Measurements from ENCODE around the gene DCTN5. TPM values are rescaled to one million over a fixed set of nuclear protein-coding genes. Genes with fewer than 3 reads are reported as not detected.
A peak's percentile ranks its signal among the peaks of the same experiment; 100 is the strongest.

DCTN5 gene
- total RNA-seq (34.8 TPM), polyA plus RNA-seq (15.8 TPM)
- long read RNA-seq, donor 1, full-length matches to known transcripts = 4 of 4 reads
- long read RNA-seq, donor 1, partial matches to known transcripts = 0 of 4 reads
- long read RNA-seq, donor 1, other reads (novel, unspliced or antisense) = 0 of 4 reads
- long read RNA-seq, donor 2 = 0 reads
- long read RNA-seq, donor 3, full-length matches to known transcripts = 54 of 54 reads
- long read RNA-seq, donor 3, partial matches to known transcripts = 0 of 54 reads
- long read RNA-seq, donor 3, other reads (novel, unspliced or antisense) = 0 of 54 reads
- long read RNA-seq, donor 4, full-length matches to known transcripts = 35 of 35 reads
- long read RNA-seq, donor 4, partial matches to known transcripts = 0 of 35 reads
- long read RNA-seq, donor 4, other reads (novel, unspliced or antisense) = 0 of 35 reads
- long read RNA-seq, donor 5, full-length matches to known transcripts = 63 of 63 reads
- long read RNA-seq, donor 5, partial matches to known transcripts = 0 of 63 reads
- long read RNA-seq, donor 5, other reads (novel, unspliced or antisense) = 0 of 63 reads
- long read RNA-seq, donor 6, full-length matches to known transcripts = 50 of 50 reads
- long read RNA-seq, donor 6, partial matches to known transcripts = 0 of 50 reads
- long read RNA-seq, donor 6, other reads (novel, unspliced or antisense) = 0 of 50 reads
- long read RNA-seq, donor 7, full-length matches to known transcripts = 52 of 52 reads
- long read RNA-seq, donor 7, partial matches to known transcripts = 0 of 52 reads
- long read RNA-seq, donor 7, other reads (novel, unspliced or antisense) = 0 of 52 reads
- long read RNA-seq, donor 8, full-length matches to known transcripts = 13 of 13 reads
- long read RNA-seq, donor 8, partial matches to known transcripts = 0 of 13 reads
- long read RNA-seq, donor 8, other reads (novel, unspliced or antisense) = 0 of 13 reads
- long read RNA-seq, donor 9, full-length matches to known transcripts = 28 of 28 reads
- long read RNA-seq, donor 9, partial matches to known transcripts = 0 of 28 reads
- long read RNA-seq, donor 9, other reads (novel, unspliced or antisense) = 0 of 28 reads
- long read RNA-seq, donor 10, full-length matches to known transcripts = 26 of 26 reads
- long read RNA-seq, donor 10, partial matches to known transcripts = 0 of 26 reads
- long read RNA-seq, donor 10, other reads (novel, unspliced or antisense) = 0 of 26 reads

DNA sequence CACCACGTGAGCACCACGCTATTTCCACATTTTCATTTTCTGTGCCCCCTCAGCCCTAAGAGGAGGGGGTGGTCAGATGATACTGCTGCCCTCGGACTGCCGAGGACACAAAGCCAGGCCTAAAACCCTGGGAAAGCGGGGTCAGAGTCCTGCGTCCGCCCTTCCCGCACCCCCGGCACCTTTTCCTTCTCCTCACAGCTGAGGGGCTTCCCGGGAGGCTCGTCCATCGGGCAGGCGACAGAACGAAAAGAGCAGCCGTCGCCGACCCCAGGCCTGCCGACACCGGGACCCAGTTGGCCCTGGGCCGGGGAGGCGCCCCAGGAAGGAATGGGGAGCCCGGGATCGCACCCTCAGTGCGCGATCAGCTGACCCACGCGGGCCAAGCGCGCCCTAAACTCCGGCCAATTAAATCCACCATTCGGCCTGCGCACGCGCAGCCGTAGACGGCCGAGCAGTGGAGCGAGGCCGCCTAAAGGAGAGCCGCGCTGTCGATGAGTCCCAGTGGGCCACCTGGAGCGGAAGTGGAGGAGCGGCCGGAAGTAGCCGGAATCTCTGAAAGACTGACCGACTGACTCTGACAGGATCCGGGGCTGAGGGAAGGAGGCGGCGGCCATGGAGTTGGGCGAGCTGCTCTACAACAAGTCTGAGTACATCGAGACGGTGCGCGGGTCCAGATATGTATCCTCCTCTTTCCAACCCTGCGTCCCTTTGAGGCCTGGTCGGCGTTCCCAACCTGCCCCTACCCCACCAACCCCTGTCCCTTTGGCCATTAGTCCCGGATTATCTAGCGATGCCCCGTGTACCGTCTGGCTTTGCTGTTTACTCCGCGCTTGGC lies at the start of gene DCTN5, which contains the start of gene PALB2:
Gene DCTN5, plus strand, starts transcription at position 536 of the 835 bp plus-strand sequence. Its CDS starts 77 bp downstream, at position 613.
Gene PALB2, minus strand, starts transcription at position 380 of the 835 bp plus-strand sequence. Its CDS starts 153 bp downstream, at position 227.
- no peaks in the 10 kb centered on the region for H3K27me3 ChIP-seq (ENCODE audit: control insufficient read depth in 2 of 2, insufficient read depth in 1 of 2, low read length in 1 of 2)
- WGBS = under 1% methylated on average over 64 of the region's 64 CpGs
- H3K27ac ChIP-seq (ENCODE audit: low read depth in 1 of 2, low read length in 1 of 2) = peak within 1 kb of the TSS; percentile 63 to 84
- H3K4me1 ChIP-seq (ENCODE audit: control insufficient read depth in 2 of 2, insufficient read depth in 2 of 2, low read length in 2 of 2) = peaks cover 13 to 16% of the 10 kb centered on the region in 2 donors
- peak; percentile 63 to 89 (median 72) for DNase-seq (ENCODE audit: low read depth in 6 of 9, low spot score in 9 of 9)
- H3K9me3 ChIP-seq (ENCODE audit: control insufficient read depth in 2 of 2, insufficient read depth in 1 of 2, low read length in 1 of 2) = no peaks in the 10 kb centered on the region
- H3K36me3 ChIP-seq (ENCODE audit: control insufficient read depth in 2 of 2, insufficient read depth in 2 of 2, low read length in 1 of 2) = peaks cover 3 to 10% of the 10 kb centered on the region in 2 donors
- peak within 1 kb of the TSS; percentile 65 to 94 for H3K4me3 ChIP-seq (ENCODE audit: low read length in 2 of 2)

- Histone ChIP-seq H3K4me1 (ENCODE audit: control insufficient read depth in 2 of 2, insufficient read depth in 2 of 2, low read length in 2 of 2) (peaks cover 8 to 16% of the 10 kb centered on the region in 2 donors), H3K36me3 (ENCODE audit: control insufficient read depth in 2 of 2, insufficient read depth in 2 of 2, low read length in 1 of 2) (peaks cover 30 to 32% of the 10 kb centered on the region in 2 donors), H3K27ac (ENCODE audit: low read depth in 1 of 2, low read length in 1 of 2) (no peak overlapping the region), H3K9me3 (ENCODE audit: control insufficient read depth in 2 of 2, insufficient read depth in 1 of 2, low read length in 1 of 2) (no peaks in the 10 kb centered on the region), H3K27me3 (ENCODE audit: control insufficient read depth in 2 of 2, insufficient read depth in 1 of 2, low read length in 1 of 2) (no peaks in the 10 kb centered on the region), H3K4me3 (ENCODE audit: low read length in 2 of 2) (no peak overlapping the region)
- 95% methylated on average over 12 of the region's 12 CpGs for WGBS
- DNase-seq (ENCODE audit: low read depth in 6 of 9, low spot score in 9 of 9) = no peak
Observed at GRCh38 chr16:23594186-23594585, 47.1 kb upstream of the DCTN5 start.

DNA sequence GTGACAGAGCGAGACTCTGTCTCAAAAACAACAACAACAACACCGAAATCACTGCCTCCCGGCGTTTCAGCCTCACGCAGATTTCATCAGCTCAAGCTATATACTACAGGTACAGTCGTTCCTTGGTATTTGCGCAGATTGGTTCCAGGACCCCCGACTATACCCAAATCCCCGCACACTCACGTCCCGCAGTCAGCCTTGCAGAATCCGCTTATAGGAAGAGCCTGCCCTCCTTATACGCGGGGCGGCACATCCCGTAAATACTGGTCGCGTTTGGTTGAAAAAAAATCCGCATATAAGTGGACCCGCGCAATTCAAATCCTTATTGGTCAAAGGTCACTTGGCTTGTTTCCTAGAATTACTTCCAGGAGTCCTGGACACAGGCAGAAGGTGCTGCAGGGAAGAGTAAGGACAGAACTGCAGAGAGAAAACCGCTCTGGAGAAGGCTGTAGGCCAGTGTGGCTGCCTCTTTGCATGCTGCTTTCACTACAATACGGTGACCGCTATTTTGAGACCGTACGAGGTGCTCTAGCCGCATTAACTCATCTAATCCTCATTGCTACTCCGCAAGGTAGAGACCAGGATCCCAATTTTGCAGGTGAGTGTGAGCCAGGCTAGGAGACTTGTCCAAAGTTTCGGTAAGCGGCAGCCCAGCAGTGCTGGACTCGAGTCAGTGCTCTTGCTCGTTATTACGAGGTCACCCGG lies 45.9 kb upstream of the DCTN5 start:
- 25% methylated on average over 34 of the region's 34 CpGs for WGBS
- Histone ChIP-seq H3K27ac (ENCODE audit: low read depth in 1 of 2, low read length in 1 of 2) (no peak overlapping the region), H3K27me3 (ENCODE audit: control insufficient read depth in 2 of 2, insufficient read depth in 1 of 2, low read length in 1 of 2) (no peaks in the 10 kb centered on the region), H3K9me3 (ENCODE audit: control insufficient read depth in 2 of 2, insufficient read depth in 1 of 2, low read length in 1 of 2) (no peaks in the 10 kb centered on the region), H3K4me1 (ENCODE audit: control insufficient read depth in 2 of 2, insufficient read depth in 2 of 2, low read length in 2 of 2) (peaks cover 8 to 16% of the 10 kb centered on the region in 2 donors), H3K36me3 (ENCODE audit: control insufficient read depth in 2 of 2, insufficient read depth in 2 of 2, low read length in 1 of 2) (peaks cover 22 to 25% of the 10 kb centered on the region in 2 donors), H3K4me3 (ENCODE audit: low read length in 2 of 2) (peak overlapping the region; percentile 73 to 91)
- DNase-seq (ENCODE audit: low read depth in 6 of 9, low spot score in 9 of 9) = peak in 3 of 9 donors; percentile 4 to 24 (median 11)

DNA sequence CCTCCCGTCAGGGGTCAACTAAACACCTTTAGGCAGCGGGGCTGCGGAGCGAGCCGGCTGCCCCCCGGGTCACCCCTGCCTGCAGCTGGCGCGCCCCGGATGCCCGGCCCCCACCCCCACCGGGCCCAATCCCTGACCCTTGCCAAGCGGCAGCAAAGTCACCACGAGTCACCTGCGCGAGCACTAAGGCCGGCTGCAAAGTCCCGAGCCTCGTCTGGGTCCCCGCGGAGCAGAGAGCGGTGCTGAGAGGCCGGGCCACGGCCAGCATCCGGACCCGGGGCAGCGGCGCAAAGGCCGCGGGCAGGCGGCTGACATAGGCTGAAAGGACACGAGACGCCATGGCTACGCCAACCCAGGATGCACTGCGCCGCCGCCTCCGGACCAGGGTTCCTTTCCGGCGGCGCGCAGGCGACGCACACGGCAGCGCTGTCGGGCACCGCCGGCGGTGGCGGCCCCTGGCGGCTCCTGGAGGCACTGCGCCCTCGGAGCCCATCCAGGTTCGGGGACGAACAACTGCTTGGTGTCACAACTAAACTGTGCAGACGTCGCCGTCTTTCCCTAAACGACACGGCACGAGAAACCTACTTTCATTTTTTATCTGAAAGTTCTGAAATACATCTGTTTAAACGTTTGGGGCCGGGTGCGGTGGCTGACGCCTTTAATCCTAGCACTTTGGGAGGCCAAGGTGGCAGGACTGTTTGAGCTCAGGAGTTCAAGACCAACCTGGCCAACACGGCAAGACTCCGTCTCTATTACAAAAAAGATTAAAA lies 45.1 kb upstream of the DCTN5 start, which contains the start of gene NDUFAB1:
Gene NDUFAB1, minus strand, starts transcription at position 366 of the 770 bp plus-strand sequence. Its CDS starts 26 bp downstream, at position 340.
- Histone ChIP-seq H3K27me3 (ENCODE audit: control insufficient read depth in 2 of 2, insufficient read depth in 1 of 2, low read length in 1 of 2) (no peaks in the 10 kb centered on the region), H3K27ac (ENCODE audit: low read depth in 1 of 2, low read length in 1 of 2) (peak within 1 kb of the TSS; percentile 71 to 75), H3K36me3 (ENCODE audit: control insufficient read depth in 2 of 2, insufficient read depth in 2 of 2, low read length in 1 of 2) (peaks cover 17 to 18% of the 10 kb centered on the region in 2 donors), H3K4me3 (ENCODE audit: low read length in 2 of 2) (peak within 1 kb of the TSS; percentile 73 to 91), H3K4me1 (ENCODE audit: control insufficient read depth in 2 of 2, insufficient read depth in 2 of 2, low read length in 2 of 2) (peaks cover 8 to 16% of the 10 kb centered on the region in 2 donors), H3K9me3 (ENCODE audit: control insufficient read depth in 2 of 2, insufficient read depth in 1 of 2, low read length in 1 of 2) (no peaks in the 10 kb centered on the region)
- DNase-seq (ENCODE audit: low read depth in 6 of 9, low spot score in 9 of 9) = peak; percentile 64 to 94 (median 88)
- 3% methylated on average over 67 of the region's 67 CpGs for WGBS

DNA sequence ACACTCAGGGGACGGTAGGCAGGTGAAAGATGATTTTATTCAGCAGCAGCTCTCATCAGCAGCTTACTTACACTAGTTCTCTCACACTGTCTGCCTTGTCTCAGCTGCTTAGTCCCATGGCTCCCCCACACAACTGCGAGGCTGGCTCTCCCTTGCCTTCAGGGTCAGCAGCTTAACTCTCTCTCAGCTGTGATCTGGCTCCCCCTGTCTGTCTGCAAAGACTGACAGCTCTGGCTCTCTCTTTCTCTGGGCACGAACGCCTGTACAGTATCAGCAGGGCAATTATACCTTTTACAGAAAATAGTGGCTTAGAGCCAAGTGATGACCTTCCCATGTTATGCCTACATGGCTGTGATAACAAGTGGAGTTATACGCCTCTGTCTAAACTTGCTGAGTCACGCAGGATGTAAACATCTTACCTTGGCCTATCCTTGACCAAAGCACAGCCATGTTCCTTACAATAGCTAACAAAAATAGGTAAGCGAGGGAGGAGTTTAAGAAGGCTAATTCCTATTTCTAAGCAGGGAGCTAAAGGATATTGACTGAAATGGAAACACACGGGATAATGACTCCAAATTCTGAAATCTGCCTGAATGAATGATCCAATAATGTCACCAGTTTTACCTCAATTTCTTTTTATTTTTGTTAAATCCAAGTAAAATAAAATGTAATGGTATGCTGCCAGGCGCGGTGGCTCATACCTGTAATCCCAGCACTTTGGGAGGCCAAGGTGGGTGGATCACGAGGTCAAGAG lies 44.1 kb upstream of the DCTN5 start:
- H3K4me3 ChIP-seq (ENCODE audit: low read length in 2 of 2) = no peak overlapping the region
- H3K4me1 ChIP-seq (ENCODE audit: control insufficient read depth in 2 of 2, insufficient read depth in 2 of 2, low read length in 2 of 2) = peaks cover 8 to 16% of the 10 kb centered on the region in 2 donors
- H3K27me3 ChIP-seq (ENCODE audit: control insufficient read depth in 2 of 2, insufficient read depth in 1 of 2, low read length in 1 of 2) = no peaks in the 10 kb centered on the region
- peak in 2 of 9 donors; percentile 32 to 55 for DNase-seq (ENCODE audit: low read depth in 6 of 9, low spot score in 9 of 9)
- 93% methylated on average over 11 of the region's 11 CpGs for WGBS
- H3K9me3 ChIP-seq (ENCODE audit: control insufficient read depth in 2 of 2, insufficient read depth in 1 of 2, low read length in 1 of 2) = no peaks in the 10 kb centered on the region
- peaks cover 7 to 8% of the 10 kb centered on the region in 2 donors for H3K36me3 ChIP-seq (ENCODE audit: control insufficient read depth in 2 of 2, insufficient read depth in 2 of 2, low read length in 1 of 2)
- H3K27ac ChIP-seq (ENCODE audit: low read depth in 1 of 2, low read length in 1 of 2) = peak overlapping the region in 1 of 2 donors; percentile 57

DNA sequence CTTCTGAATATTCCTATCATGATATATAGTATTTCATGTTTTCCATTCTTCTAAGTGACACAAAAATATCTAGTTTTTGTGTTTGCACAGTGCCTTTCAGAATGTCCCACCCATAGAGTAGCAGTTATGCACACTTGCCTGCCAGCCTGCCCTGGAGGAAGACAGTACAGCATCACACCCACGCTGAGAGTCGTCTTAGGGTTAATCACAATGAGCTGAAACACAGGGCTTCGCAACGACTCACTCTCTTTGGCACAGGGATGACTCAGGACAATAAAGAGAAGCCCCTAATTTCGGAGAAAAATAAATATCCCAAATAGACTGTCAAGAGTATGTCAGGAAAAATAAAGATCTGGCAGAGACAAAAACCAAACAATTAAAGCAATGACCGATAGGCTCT lies 33.5 kb upstream of the DCTN5 start:
- H3K4me3 ChIP-seq (ENCODE audit: low read length in 2 of 2) = no peak overlapping the region
- no peaks in the 10 kb centered on the region for H3K27me3 ChIP-seq (ENCODE audit: control insufficient read depth in 2 of 2, insufficient read depth in 1 of 2, low read length in 1 of 2)
- H3K36me3 ChIP-seq (ENCODE audit: control insufficient read depth in 2 of 2, insufficient read depth in 2 of 2, low read length in 1 of 2) = peaks cover 12 to 17% of the 10 kb centered on the region in 2 donors
- 99% methylated on average over 6 of the region's 6 CpGs for WGBS
- no peaks in the 10 kb centered on the region for H3K4me1 ChIP-seq (ENCODE audit: control insufficient read depth in 2 of 2, insufficient read depth in 2 of 2, low read length in 2 of 2)
- H3K9me3 ChIP-seq (ENCODE audit: control insufficient read depth in 2 of 2, insufficient read depth in 1 of 2, low read length in 1 of 2) = no peaks in the 10 kb centered on the region
- H3K27ac ChIP-seq (ENCODE audit: low read depth in 1 of 2, low read length in 1 of 2) = no peak overlapping the region
- DNase-seq (ENCODE audit: low read depth in 6 of 9, low spot score in 9 of 9) = no peak

DNA sequence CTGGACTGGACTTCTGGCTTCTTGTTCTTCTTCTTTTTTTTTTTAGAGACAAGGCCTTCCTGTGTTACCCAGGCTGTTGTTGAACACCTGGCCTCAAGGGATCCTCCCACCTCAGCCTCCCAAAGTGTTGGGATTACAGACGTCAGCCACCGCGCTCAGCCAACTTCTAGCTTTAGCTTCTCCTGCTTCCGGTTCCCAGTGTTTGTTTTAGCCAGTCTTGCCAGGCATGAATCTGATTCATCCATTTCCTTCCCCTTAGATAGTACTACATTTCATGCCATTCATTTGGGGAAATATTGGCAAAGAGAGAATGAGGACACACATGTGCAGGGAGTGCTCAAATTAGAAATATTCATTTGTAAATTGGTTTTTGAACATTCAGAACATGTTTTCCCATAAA lies 33.1 kb upstream of the DCTN5 start:
- WGBS = 92% methylated on average over 4 of the region's 4 CpGs
- Histone ChIP-seq H3K27ac (ENCODE audit: low read depth in 1 of 2, low read length in 1 of 2) (no peak overlapping the region), H3K4me1 (ENCODE audit: control insufficient read depth in 2 of 2, insufficient read depth in 2 of 2, low read length in 2 of 2) (no peaks in the 10 kb centered on the region), H3K9me3 (ENCODE audit: control insufficient read depth in 2 of 2, insufficient read depth in 1 of 2, low read length in 1 of 2) (no peaks in the 10 kb centered on the region), H3K27me3 (ENCODE audit: control insufficient read depth in 2 of 2, insufficient read depth in 1 of 2, low read length in 1 of 2) (no peaks in the 10 kb centered on the region), H3K4me3 (ENCODE audit: low read length in 2 of 2) (no peak overlapping the region), H3K36me3 (ENCODE audit: control insufficient read depth in 2 of 2, insufficient read depth in 2 of 2, low read length in 1 of 2) (peaks cover 12 to 17% of the 10 kb centered on the region in 2 donors)
- no peak for DNase-seq (ENCODE audit: low read depth in 6 of 9, low spot score in 9 of 9)
